Forelimb muscle (tissue), 1 donor: ENCODE data around the gene NOXO1. TPM values are rescaled to one million over a fixed set of nuclear protein-coding genes. Genes with fewer than 3 reads are reported as not detected.
A peak's percentile ranks its signal among the peaks of the same experiment; 100 is the strongest.
"Not testable (repeated sequence)": the region's sequence is repeated elsewhere in the genome, so short reads cannot be mapped to it uniquely, and the experiment has no call there.

ENCODE experiments used
- DNase-seq: peaks from one replicate; pipeline ENCODE4 v3.0.0-alpha.2; 2013; ENCODE audit warnings: low read depth
- polyA plus RNA-seq: library from polyadenylated mRNA; unstranded; fragments of 120-200 nt; gene quantifications from one replicate; pipeline ENCODE4 v1.2.1, GENCODE V29; 2013; ENCODE audit not compliant: insufficient read length

NOXO1 gene
- polyA plus RNA-seq, 1 donor, result 1.4 TPM

DNA sequence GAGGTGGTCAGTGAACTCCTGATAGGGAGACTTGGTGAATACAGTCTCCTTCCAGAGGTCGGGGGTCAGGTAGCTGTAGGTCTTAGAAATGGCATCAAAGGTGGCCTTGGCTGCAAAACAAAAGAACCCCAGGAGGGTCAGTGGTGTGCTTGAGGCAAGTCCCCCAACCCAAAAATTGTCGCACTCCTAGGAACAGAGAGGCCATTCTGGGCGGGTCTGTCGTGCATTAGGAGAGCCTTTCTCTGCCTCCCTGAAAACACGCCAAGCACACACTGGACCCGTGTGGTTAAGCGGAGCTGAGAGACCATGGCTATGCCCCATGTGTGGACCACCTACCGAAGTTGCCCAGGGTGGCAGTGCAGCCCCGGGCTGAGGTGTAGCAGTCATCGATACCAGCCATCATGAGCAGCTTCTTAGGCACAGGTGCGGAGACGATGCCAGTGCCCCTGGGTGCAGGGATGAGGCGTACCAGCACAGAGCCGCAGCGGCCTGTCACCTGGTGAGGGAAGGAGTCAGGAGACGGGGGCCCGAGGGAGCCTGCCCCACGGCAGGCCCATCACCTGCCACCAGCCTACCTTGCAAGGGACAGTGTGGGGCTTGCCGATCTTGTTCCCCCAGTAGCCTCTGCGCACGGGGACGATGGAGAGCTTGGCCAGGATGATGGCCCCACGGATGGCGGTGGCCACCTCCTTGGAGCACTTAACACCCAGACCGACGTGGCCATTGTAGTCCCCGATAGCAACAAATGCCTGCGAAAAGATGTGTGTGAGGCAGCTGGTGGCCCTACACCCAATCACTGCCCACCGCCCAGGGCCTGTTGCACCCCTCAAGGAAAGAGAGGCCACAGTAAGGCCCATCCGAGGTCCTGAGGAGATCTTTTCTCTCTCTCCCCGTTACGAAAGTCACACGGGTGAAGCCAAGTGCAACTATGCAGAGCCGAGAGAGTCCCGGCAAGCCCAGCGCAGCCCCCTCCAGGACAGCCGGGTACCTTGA is 18.8 kb downstream of the NOXO1 start:
- not testable (repeated sequence) for DNase-seq

GRCh38 chr16:1961651-1962067 is 19.6 kb downstream of the NOXO1 start:
- no peak for DNase-seq

DNA sequence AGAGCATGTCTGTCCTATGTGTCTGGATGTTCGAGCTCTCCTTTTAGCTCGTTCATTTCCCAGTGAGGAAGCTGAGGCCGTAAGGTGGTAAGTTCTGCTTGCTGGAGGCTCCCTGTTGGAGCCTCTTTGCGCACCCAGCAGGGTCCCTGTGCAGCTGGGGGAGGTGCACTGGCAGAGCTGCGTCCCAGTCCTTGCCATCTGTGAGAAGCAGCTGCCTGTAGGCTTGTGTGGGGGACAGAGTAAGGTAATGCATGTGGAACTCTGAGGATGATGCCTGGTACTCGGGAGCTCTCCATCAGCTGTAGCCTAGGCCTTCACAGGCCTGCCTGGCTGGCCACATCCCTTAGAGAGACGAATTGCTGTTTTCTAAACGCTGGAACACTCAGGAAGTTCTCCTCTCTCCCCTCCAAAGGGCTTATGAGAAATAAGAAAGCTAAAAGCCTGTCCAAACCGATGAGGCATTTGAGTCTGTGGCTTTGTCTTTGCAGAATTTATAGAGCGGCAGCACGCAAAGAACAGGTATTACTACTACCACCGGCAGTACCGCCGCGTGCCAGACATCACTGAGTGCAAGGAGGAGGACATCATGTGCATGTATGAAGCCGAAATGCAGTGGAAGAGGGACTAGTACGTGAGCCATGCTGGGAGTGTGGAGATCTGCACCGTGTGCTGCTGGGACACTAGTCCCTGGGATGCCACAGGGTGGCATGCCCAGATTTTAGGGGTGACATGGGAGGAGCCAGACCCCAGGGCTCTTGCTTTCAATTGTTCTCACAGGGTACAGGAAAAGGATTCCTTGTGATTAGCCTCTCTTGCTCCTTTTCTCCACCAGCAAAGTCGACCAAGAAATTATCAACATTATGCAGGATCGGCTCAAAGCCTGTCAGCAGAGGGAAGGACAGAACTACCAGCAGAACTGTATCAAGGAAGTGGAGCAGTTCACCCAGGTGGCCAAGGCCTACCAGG is 20.3 kb downstream of the NOXO1 start:
- no peak for DNase-seq

- DNase-seq, result peak; percentile 84
These were observed 21.8 kb downstream of the NOXO1 start, which contains the start of gene NDUFB10 for GRCh38 chr16:1959269-1960039. TSS of gene NDUFB10 (plus strand) at chr16:1959538. CDS start at chr16:1959625, 87 bp downstream.

- no peak for DNase-seq
These were observed 22.5 kb downstream of the NOXO1 start for GRCh38 chr16:1958715-1959268.

GRCh38 chr16:1958143-1958491 is 23.2 kb downstream of the NOXO1 start:
- DNase-seq, result not testable (repeated sequence)

- DNase-seq, result not testable (repeated sequence)
These were observed 23.7 kb downstream of the NOXO1 start for GRCh38 chr16:1957434-1958142.

DNA sequence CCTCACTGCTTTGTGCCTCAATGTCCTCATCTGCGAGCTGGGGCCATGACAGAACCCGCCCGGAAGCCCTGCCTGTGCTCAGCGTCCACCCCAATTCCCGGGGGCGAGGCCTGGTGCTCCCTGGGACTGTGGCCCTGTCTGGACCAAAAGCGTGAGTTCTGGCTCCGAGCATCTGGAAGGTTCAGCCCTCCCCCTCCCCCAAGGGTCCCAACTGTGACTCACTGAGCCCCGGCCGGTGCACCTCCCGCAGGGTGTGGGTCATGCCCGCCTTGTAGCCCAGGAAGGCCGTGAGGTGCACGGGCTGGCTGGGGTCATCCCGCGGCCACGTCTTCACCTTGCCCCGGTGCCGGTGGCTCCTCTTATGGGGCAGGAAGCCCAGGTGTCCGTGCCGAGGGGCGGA is 27.5 kb downstream of the NOXO1 start:
- DNase-seq, result no peak

DNA sequence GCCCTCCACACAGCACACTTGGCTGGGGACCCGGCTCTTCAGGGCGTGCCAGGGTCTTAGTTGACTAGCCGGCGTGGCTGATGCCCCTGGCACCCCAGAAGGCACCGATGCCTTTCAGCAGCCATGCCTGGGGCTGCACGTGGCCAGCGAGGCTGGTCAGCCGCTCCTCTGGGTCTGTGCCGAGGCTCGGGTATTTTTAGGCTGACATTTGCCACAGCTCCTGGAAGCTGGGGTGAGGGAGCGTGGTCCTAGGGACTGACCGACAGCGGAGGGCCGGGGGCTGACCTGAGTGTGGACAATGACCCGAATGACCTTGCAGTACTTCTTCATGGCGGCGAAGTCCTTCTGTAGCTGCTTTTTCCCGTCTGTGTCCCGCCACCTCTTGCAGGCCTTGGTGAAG is 30.7 kb downstream of the NOXO1 start:
- no peak for DNase-seq

DNA sequence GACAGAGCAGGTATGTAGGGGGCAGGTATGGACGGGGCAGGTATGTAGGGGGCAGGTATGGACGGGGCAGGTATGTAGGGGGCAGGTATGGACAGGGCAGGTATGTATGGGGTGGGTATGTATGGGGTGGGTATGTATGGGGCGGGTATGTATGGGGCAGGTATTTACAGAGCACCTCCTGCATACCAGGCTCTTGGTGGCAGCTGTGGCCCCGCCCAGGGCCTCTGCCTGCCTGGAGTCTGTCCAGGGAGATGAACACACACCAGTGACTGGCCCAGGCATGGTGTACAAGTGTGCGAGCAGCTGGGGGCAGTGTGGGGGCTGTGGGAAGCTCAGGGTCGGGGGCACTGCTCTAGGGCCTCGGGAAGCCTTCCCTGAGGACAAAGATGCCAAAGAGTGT is 31.2 kb downstream of the NOXO1 start:
- DNase-seq, result no peak

DNA sequence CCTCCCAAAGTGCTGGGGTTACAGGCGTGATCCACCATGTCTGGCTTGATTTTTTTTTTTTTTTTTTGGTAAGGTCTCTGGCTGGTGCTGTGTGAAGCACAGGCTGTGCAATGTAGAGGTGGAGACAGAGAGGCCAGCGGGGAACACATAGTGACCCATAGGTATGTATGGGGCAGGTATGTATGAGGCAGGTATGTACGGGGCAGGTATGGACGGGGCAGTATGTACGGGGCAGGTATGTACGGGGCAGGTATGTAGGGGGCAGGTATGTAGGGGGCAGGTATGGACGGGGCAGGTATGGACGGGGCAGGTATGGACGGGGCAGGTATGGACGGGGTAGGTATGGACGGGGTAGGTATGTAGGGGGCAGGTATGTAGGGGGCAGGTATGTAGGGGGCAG is 31.8 kb downstream of the NOXO1 start:
- no peak for DNase-seq

DNA sequence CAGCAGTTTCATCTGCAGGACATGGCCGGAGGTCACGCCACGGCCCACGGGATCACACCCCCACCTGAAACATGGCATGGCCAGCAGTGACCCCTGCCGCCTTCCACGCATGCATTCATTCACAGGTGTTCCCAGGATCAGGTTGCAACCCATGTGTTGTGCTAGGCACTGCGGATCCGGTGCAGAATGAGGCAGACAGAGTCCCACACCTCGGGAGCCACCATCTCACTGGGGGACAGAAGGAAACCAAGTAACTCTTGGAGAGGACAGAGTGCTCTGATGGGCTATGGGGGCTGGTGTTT is 33.9 kb downstream of the NOXO1 start:
- DNase-seq, result no peak

GRCh38 chr16:1946495-1947368 is 34.5 kb downstream of the NOXO1 start:
- DNase-seq, result no peak

- no peak for DNase-seq
These were observed 35.5 kb downstream of the NOXO1 start for GRCh38 chr16:1945559-1946391.

DNA sequence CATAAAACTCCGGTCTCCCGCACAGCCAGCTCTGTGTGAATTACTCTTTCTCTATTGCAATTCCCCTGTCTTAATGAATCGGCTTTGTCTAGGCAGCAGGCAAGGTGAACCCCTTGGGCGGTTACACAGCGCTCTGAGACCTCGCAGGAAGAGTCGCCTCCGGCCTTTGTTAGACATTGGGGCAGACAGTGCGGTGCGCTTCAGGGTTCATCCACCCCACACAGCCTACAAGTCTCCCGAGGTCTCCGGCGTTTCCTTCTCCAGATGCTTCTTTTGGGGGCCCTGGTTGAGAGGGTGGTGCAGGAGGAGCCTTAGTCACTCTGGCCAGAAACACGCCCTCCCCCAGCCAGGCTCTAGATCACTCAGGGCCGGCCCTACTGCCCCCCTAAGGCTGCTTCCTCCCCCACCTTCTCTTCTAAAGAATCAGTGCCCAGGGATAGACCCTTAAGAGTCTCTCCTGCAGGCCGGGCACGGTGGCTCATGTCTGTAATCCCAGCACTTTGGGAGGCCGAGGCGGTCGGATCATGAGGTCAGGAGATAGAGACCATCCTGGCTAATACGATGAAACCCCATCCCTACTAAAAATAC is 36.6 kb downstream of the NOXO1 start:
- no peak for DNase-seq

DNA sequence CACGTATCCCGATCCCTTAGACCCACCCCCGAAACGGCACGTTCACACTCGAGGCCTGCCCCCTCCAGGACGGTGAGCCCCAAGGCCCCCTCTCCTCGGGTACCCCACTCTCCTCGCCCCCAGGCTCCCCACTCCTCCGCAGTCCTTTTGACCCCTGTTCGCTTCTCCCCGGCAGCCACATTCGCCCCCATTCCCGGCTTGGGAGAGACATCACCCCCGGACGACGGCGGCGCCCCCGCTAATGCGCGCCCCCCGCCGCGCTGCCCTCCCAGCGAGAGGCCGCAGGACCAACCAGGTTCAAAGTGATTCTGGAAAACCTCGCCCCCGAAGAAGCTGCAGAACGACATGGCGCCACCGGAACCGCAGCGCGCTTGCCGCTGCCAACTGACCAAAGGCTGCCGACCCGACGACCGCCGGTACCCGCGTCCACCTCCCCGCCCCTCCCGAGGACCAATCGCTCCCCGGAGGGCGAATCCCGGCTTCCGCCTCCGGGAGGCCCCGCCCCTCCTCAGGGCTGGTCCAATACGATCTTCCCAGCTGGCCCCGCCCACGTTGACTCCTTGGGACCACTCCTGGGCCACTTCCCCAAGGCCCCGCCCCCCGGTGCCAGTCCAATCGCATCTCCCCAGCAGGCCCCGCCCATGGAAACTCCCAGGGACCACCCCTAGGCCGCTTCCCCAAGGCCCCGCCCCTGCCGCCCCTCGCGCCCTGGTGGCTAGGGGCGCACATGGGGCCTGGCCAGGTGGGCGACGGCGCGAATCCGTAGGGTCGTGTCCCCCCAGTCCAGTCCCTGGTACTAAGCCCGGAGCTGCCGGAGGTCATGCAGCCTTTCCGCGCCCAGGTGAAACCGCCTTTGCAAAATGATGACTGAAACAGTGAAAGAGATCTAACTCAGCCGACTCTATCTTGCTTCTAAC is 38.2 kb downstream of the NOXO1 start, which contains the start of gene MSRB1:
Gene MSRB1, minus strand, starts transcription at position 390 of the 917 bp plus-strand sequence. Its CDS starts 43 bp downstream, at position 347.
- DNase-seq, result peak; percentile 89
